GM18517 (cell line): Measurements from ENCODE around the gene DENND4B.
"Not testable (repeated sequence)": the region's sequence is repeated elsewhere in the genome, so short reads cannot be mapped to it uniquely, and the experiment has no call there.

ENCODE experiments used
- ATAC-seq: cut with Tn5 transposase; IDR thresholded peaks from one replicate; pipeline ENCODE4 v1.9.1; 2021; ENCODE audit warnings: mild to moderate bottlenecking, moderate library complexity; ENCODE audit not compliant: unreplicated experiment

The DENND4B gene

GRCh38 chr1:153946622-153947241 is at the start of gene DENND4B:
TSS of gene DENND4B (minus strand) at chr1:153946718. CDS start at chr1:153944374, 2,344 bp downstream.
- peak; percentile 43 for ATAC-seq

GRCh38 chr1:153995640-153996039 is 49.1 kb upstream of the DENND4B start:
- ATAC-seq = no peak

- ATAC-seq = no peak
Measured at GRCh38 chr1:153995202-153995601, 48.7 kb upstream of the DENND4B start.

GRCh38 chr1:153991806-153992205 is 45.3 kb upstream of the DENND4B start:
- no peak for ATAC-seq

- ATAC-seq = no peak
Measured at GRCh38 chr1:153991151-153991630, 44.7 kb upstream of the DENND4B start.

- ATAC-seq = peak; percentile 83
Measured at GRCh38 chr1:153990468-153991150, 44.1 kb upstream of the DENND4B start, which contains the start of gene RPS27. TSS of gene RPS27 (plus strand) at chr1:153990762. CDS start at chr1:153990797, 35 bp downstream.

GRCh38 chr1:153987621-153988020 is 41.1 kb upstream of the DENND4B start:
- no peak for ATAC-seq

- ATAC-seq = no peak
Measured at GRCh38 chr1:153985941-153986761, 39.6 kb upstream of the DENND4B start, which contains the start of gene RAB13. TSS of gene RAB13 (minus strand) at chr1:153986339. CDS start at chr1:153986236, 103 bp downstream.

GRCh38 chr1:153985341-153985912 is 38.9 kb upstream of the DENND4B start:
- ATAC-seq = no peak

GRCh38 chr1:153984123-153984894 is 37.8 kb upstream of the DENND4B start:
- ATAC-seq = no peak

- ATAC-seq = not testable (repeated sequence)
Measured at GRCh38 chr1:153981735-153982134, 35.2 kb upstream of the DENND4B start.

GRCh38 chr1:153979091-153979490 is 32.6 kb upstream of the DENND4B start:
- not testable (repeated sequence) for ATAC-seq

GRCh38 chr1:153978274-153978909 is 31.9 kb upstream of the DENND4B start:
- ATAC-seq = no peak

- peak; percentile 64 for ATAC-seq
Measured at GRCh38 chr1:153977250-153978240, 31.0 kb upstream of the DENND4B start, which contains the start of gene JTB. TSS of gene JTB (minus strand) at chr1:153977674. CDS start at chr1:153977252, 422 bp downstream.

GRCh38 chr1:153976819-153977249 is 30.3 kb upstream of the DENND4B start:
- ATAC-seq = no peak

GRCh38 chr1:153973525-153973924 is 27.0 kb upstream of the DENND4B start:
- no peak for ATAC-seq

GRCh38 chr1:153973071-153973470 is 26.6 kb upstream of the DENND4B start:
- ATAC-seq = no peak

GRCh38 chr1:153970346-153970745 is 23.8 kb upstream of the DENND4B start:
- ATAC-seq = no peak
